GM12878 (cell line): ENCODE measurements around the gene RSKR. TPM values are rescaled to one million over a fixed set of nuclear protein-coding genes. Genes with fewer than 3 reads are reported as not detected.

Experiments
- ATAC-seq: fragments of 200-7000 bp; cut with Tn5 transposase; 3 replicates; pipeline ENCODE4 v1.9.1; 2020; ENCODE audit warnings: mild to moderate bottlenecking, moderate library complexity
- BruUV-seq: library from RNA; stranded (reverse); fragments of 400-500 nt; replicated peaks from 2 replicates; lab custom pipeline; 2021; lab: Mats Ljungman, UMichigan
- CTCF ChIA-PET: fragments of 300-600 bp; sonication (Branson Sonifier 250); formaldehyde crosslinking; extraction: SDS; loops from one replicate; lab custom pipeline; 2021; ENCODE audit warnings: inconsistent platforms; lab: Yijun Ruan, JAX
- POLR2A ChIA-PET: fragments of 350-600 bp; formaldehyde crosslinking; extraction: SDS; loops from one replicate; lab custom pipeline; 2021; ENCODE audit warnings: inconsistent platforms; lab: Charles Lee
- RAD21 ChIA-PET: fragments of 300-600 bp; sonication (Branson Sonifier 250); formaldehyde crosslinking; loops from one replicate; lab custom pipeline; 2023; ENCODE audit warnings: antibody characterized with exemption; ENCODE audit not compliant: unreplicated experiment; lab: Charles Lee
- SMC1A ChIA-PET: fragments of 300-600 bp; sonication (Branson Sonifier 250); formaldehyde crosslinking; loops from one replicate; lab custom pipeline; 2023; ENCODE audit not compliant: unreplicated experiment, uncharacterized antibody; lab: Charles Lee
- DNase-seq: peaks from one replicate; pipeline ENCODE4 v3.0.0-alpha.2; 2011; ENCODE audit warnings: low read depth, low spot score
- FAIRE-seq: peaks from 3 replicates; lab custom pipeline; 2011; peaks lifted over from hg19 to GRCh38; lab: Jason Lieb, UNC
- H2AFZ ChIP-seq: 2 replicates; pipeline ENCODE4 v1.6.0; 2011; ENCODE audit warnings: low read depth, low read length, control low read depth; ENCODE audit not compliant: control insufficient read depth
- H3K27ac ChIP-seq: 2 replicates; pipeline ENCODE4 v1.5.1; 2011; ENCODE audit warnings: control low read depth; ENCODE audit not compliant: control insufficient read depth, insufficient read depth
- H3K27me3 ChIP-seq, 2 experiments: replicated peaks in 1 of 2; 2 replicates each; pipeline versions ENCODE4 v1.6.0 to v1.6.1; 2011; ENCODE audit warnings: low read length in 1 of 2; ENCODE audit not compliant: control insufficient read depth in 2 of 2, insufficient read depth in 2 of 2
- H3K36me3 ChIP-seq, 2 experiments: 2 replicates each; pipeline ENCODE4 v1.5.1; 2011; ENCODE audit warnings: low read length in 1 of 2; ENCODE audit not compliant: control insufficient read depth in 2 of 2, insufficient read depth in 2 of 2
- H3K4me1 ChIP-seq: 2 replicates; pipeline ENCODE4 v1.6.1; 2011; ENCODE audit warnings: mild to moderate bottlenecking, low read length, moderate library complexity, mixed read lengths; ENCODE audit not compliant: control insufficient read depth, insufficient read depth
- H3K4me2 ChIP-seq: 2 replicates; pipeline ENCODE4 v1.6.0; 2011; ENCODE audit warnings: control low read depth; ENCODE audit not compliant: control insufficient read depth, insufficient read depth
- H3K4me3 ChIP-seq: fragments of 200-600 bp; sonication (generic); 2 replicates; pipeline ENCODE4 v1.5.1; 2016
- H3K79me2 ChIP-seq: 2 replicates; pipeline ENCODE4 v1.6.0; 2011; ENCODE audit warnings: low read length; ENCODE audit not compliant: control insufficient read depth, insufficient read depth
- H3K9ac ChIP-seq: 2 replicates; pipeline ENCODE4 v1.8.0; 2011; ENCODE audit warnings: low read length, control low read depth, mixed read lengths; ENCODE audit not compliant: control insufficient read depth, insufficient read depth
- H3K9me3 ChIP-seq: replicated peaks from 3 replicates; pipeline ENCODE4 v1.5.1; 2011; ENCODE audit warnings: mild to moderate bottlenecking, low read length; ENCODE audit not compliant: control insufficient read depth, insufficient read depth
- H4K20me1 ChIP-seq: 2 replicates; pipeline ENCODE4 v1.6.0; 2011; ENCODE audit not compliant: control insufficient read depth, insufficient read depth
- E2F8 ChIP-seq: fragments of 450-650 bp; IDR thresholded peaks from 2 replicates; pipeline ENCODE4 v1.6.1; 2018; ENCODE audit warnings: mild to moderate bottlenecking, low read depth, moderate library complexity; ENCODE audit not compliant: partially characterized antibody
- FOXM1 ChIP-seq: IDR thresholded peaks from 2 replicates; pipeline ENCODE4 v1.6.1; 2012; ENCODE audit warnings: low read depth, mild to moderate bottlenecking, inconsistent platforms, low read length, moderate library complexity
- PML ChIP-seq: IDR thresholded peaks from 2 replicates; pipeline ENCODE4 v1.6.1; 2012; ENCODE audit warnings: low read length, inconsistent platforms
- SIX5 ChIP-seq: IDR thresholded peaks from 2 replicates; pipeline ENCODE4 v1.6.1; 2011; ENCODE audit warnings: mild to moderate bottlenecking, low read depth, low read length, moderate library complexity; ENCODE audit not compliant: severe bottlenecking
- SPI1 ChIP-seq: IDR thresholded peaks from 2 replicates; pipeline ENCODE4 v1.6.1; 2011; ENCODE audit warnings: low read depth, mild to moderate bottlenecking, low read length, moderate library complexity, borderline replicate concordance; ENCODE audit not compliant: insufficient read depth
- STAT3 ChIP-seq: IDR thresholded peaks from 2 replicates; pipeline ENCODE4 v1.6.1; 2011; ENCODE audit warnings: low read depth, low read length, improper control_type of control experiment
- ZNF592 ChIP-seq: fragments of 450-650 bp; IDR thresholded peaks from 2 replicates; pipeline ENCODE4 v1.6.1; 2017; ENCODE audit warnings: mild to moderate bottlenecking, moderate library complexity
- ZNF622 ChIP-seq: fragments of 450-650 bp; IDR thresholded peaks from 2 replicates; pipeline ENCODE4 v1.6.1; 2017; ENCODE audit warnings: mild to moderate bottlenecking, inconsistent platforms
- WGBS: methylation state at CpG from one replicate; pipeline ENCODE4 v1.1.6; 2016; ENCODE audit warnings: low lambda C conversion rate; ENCODE audit not compliant: insufficient replicate concordance, insufficient coverage; ENCODE audit errors: missing lambda C conversion rate; 5-methylcytosine and 5-hydroxymethylcytosine counted together
- in situ Hi-C: fragments of 300-500 bp; cut with MboI; formaldehyde crosslinking; loops from 9 replicates; pipeline ENCODE4 v1.14.3; 2018; ENCODE audit warnings: mixed read lengths
- intact Hi-C: fragments of 100-400 bp; cut with micrococcal nuclease; formaldehyde crosslinking; loops from one replicate; pipeline ENCODE4 v1.14.2; 2022; ENCODE audit not compliant: unreplicated experiment
- polyA plus RNA-seq, 11 experiments: library from polyadenylated mRNA; depleted of rRNA in 4 of 11; unstranded in 6 of 11; stranded (reverse) in 5 of 11; fragments of >200 nt; fragmentation: Nextera tagmentation in 4 of 11; fragmentation: Illumina TruSeq in 1 of 11; extraction: Ambion mirVana in 4 of 11; extraction: Trizol in 1 of 11; gene quantifications; 1 replicate in 1 of 11; 2 replicates in 10 of 11; pipeline versions ENCODE4 v1.2.1 to v1.2.3, GENCODE V29; 2011 to 2016; ENCODE audit warnings: inconsistent platforms in 2 of 11, missing spikeins in 2 of 11, low read depth in 1 of 11
- total RNA-seq, 4 experiments: library from RNA; depleted of rRNA in 3 of 4; stranded (reverse); fragments of >200 nt in 3 of 4; fragmentation: Illumina TruSeq in 1 of 4; extraction: Trizol in 1 of 4; gene quantifications; 2 replicates each; pipeline versions ENCODE4 v1.2.1 to v1.2.3, GENCODE V29; 2013 to 2021
- TF ChIP-seq, protein P1 (sequence below): fragments of 150-350 bp; IDR thresholded peaks from 2 replicates; pipeline ENCODE4 v1.6.1; 2014; ENCODE audit warnings: mild to moderate bottlenecking, low read depth, low read length

Gene RSKR
- total and polyA plus RNA-seq, 10 of the 15 experiments (the other 5 are each of a cell fraction or from before 2014, with no cell fraction given), result 0.52 to 22.4 (median 8.7) TPM

DNA sequence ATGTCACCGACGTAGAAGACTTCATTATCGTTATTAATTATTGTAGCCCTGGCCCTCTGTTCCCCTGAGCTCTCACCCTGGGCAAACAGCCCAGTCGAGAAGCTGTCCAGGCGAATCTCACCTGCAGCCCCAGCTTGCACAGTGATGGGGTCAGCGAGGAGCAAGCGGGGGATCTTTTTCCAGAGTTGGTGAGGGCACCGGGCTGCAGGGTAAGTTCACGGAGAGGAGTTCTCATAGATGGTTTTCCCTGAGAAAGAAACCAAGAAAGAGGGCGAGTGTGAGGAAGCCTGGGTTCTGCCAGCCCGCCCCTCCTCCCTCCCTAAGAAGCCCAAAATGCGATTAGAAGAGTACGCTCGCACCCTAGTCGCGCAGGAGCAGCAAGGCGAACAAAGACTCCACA, 15.6 kb downstream of the RSKR start (continued):
- TF ChIP-seq ZNF592, result no peak

GRCh38 chr17:28597606-28598383, 16.2 kb downstream of the RSKR start:
- 14% methylated on average over 5 of the region's 5 CpGs for WGBS

More at GRCh38 chr17:28597606-28598383, 16.2 kb downstream of the RSKR start:
- H3K27me3 ChIP-seq, result no peaks in the 10 kb centered on the region
- no peaks in the 10 kb centered on the region for H4K20me1 ChIP-seq
- BruUV-seq, result no TSS peak
- FAIRE-seq, result peak; percentile 61
- ChIA-PET POLR2A (interaction anchor here (0.6 to 5.4 kb wide), 19 partner anchors 9 to 130 kb away, joined by 3 to 56 read pairs (median 4); partner anchors contain the start of genes ALDOC, BLTP2, PIGS and PROCA1), RAD21 (interaction anchor here (0.5 to 2.9 kb wide), 8 partner anchors 11 to 122 kb away, joined by 3 to 24 read pairs (median 4); partner anchors contain the start of genes ALDOC, PIGS and RPL23A), SMC1A (interaction anchor here (0.5 to 2.9 kb wide), 11 partner anchors 13 to 352 kb away, joined by 3 to 25 read pairs (median 4); partner anchors contain the start of genes ALDOC, PIGS, SDF2 and SUPT6H), CTCF (interaction anchor here (0.6 to 5.9 kb wide), 14 partner anchors 9 to 129 kb away, joined by 3 to 51 read pairs (median 5); partner anchors contain the start of genes ALDOC and RSKR)
- H3K9ac ChIP-seq, result peak overlapping the region; percentile 97
- 0 out of 3 replicates have a peak, but pooled peaks have one; percentile 11 for ATAC-seq
- no peaks in the 10 kb centered on the region for H3K9me3 ChIP-seq
- H3K4me1 ChIP-seq, result peaks cover 5% of the 10 kb centered on the region
- H3K27ac ChIP-seq, result peak overlapping the region; percentile 94
- intact Hi-C loops (loop anchor here (2.0 kb wide), 3 partner anchors 21 to 49 kb away; partner anchors contain the start of genes ALDOC and BLTP2), in situ Hi-C loops (no loop called here)
- peaks cover 0 to 7% of the 10 kb centered on the region in 2 experiments; a peak in 1 of 4 replicates for H3K36me3 ChIP-seq
- peak overlapping the region; percentile 95 for H3K4me2 ChIP-seq
- peaks cover 23% of the 10 kb centered on the region for H3K79me2 ChIP-seq
- TF ChIP-seq E2F8 (peak; percentile 45), PML (no peak), ZNF622 (no peak), FOXM1 (no peak), SIX5 (no peak), SPI1 (0 out of 2 replicates have a peak, but pooled peaks have one; percentile 9), STAT3 (no peak)
- TF ChIP-seq, protein P1, sequence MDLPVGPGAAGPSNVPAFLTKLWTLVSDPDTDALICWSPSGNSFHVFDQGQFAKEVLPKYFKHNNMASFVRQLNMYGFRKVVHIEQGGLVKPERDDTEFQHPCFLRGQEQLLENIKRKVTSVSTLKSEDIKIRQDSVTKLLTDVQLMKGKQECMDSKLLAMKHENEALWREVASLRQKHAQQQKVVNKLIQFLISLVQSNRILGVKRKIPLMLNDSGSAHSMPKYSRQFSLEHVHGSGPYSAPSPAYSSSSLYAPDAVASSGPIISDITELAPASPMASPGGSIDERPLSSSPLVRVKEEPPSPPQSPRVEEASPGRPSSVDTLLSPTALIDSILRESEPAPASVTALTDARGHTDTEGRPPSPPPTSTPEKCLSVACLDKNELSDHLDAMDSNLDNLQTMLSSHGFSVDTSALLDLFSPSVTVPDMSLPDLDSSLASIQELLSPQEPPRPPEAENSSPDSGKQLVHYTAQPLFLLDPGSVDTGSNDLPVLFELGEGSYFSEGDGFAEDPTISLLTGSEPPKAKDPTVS, result peak; percentile 84; the same call in 1 of the 2 replicates
- H2AFZ ChIP-seq, result peak overlapping the region; percentile 82
- peak overlapping the region; percentile 98 for H3K4me3 ChIP-seq
- no peak for DNase-seq
